ENCODE measurements around the gene TFEB.

DNA sequence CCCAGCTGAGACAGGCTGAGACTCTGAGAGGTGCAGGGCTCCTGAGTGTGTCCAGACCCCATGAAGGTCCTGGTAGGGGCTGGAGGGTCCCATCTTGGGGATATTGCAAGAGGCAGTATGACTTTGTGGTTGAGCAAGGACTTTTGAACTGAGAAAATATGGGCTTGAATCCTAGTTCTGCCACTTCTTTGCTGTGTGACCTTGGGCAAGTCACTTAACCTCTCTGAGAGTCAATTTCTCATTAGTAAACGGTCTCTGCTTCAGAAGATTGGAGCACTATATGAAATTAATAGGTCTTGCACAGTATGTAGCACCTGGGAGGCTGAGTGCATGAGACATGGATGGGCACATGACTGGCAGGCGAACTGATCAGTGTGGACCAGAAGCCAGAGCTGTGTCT, 42.7 kb downstream of the TFEB start:
- no peak for TF ChIP-seq EZH2 (IDR thresholded peaks at IDR 0.05; ENCODE audit: low read length, missing control alignments)
- TF ChIP-seq, protein P1, sequence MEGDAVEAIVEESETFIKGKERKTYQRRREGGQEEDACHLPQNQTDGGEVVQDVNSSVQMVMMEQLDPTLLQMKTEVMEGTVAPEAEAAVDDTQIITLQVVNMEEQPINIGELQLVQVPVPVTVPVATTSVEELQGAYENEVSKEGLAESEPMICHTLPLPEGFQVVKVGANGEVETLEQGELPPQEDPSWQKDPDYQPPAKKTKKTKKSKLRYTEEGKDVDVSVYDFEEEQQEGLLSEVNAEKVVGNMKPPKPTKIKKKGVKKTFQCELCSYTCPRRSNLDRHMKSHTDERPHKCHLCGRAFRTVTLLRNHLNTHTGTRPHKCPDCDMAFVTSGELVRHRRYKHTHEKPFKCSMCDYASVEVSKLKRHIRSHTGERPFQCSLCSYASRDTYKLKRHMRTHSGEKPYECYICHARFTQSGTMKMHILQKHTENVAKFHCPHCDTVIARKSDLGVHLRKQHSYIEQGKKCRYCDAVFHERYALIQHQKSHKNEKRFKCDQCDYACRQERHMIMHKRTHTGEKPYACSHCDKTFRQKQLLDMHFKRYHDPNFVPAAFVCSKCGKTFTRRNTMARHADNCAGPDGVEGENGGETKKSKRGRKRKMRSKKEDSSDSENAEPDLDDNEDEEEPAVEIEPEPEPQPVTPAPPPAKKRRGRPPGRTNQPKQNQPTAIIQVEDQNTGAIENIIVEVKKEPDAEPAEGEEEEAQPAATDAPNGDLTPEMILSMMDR (conservative IDR thresholded peaks at IDR 0.05 in 1 of 2, IDR thresholded peaks at IDR 0.05 in 1 of 2; ENCODE audit: low read depth in 1 of 2, low read length in 2 of 2) = no peak
